Body of pancreas (tissue), 4 donors: ENCODE measurements around the gene CYFIP2.

Experiments used
- CTCF ChIP-seq, 7 experiments: fragments of 450-650 bp in 4 of 7; fragments of 200-600 bp in 3 of 7; sonication (generic) in 3 of 7; IDR thresholded peaks; one replicate each; pipeline ENCODE4 v1.5.1; 2016 to 2019; ENCODE audit warnings: antibody characterized with exemption in 7 of 7
- POLR2A ChIP-seq, 3 donors: fragments of 450-650 bp; IDR thresholded peaks; one replicate each; pipeline ENCODE4 v1.6.1; 2016; ENCODE audit warnings: antibody characterized with exemption in 3 of 3, mild to moderate bottlenecking in 2 of 3

- TF ChIP-seq CTCF (IDR thresholded peaks at IDR 0.05) (no peak), POLR2A (IDR thresholded peaks at IDR 0.05) (no peak)
Observed at GRCh38 chr5:157247267-157247666, 18.7 kb upstream of the CYFIP2 start.
